ENCODE data around the gene SENP5. TPM values are rescaled to one million over a fixed set of nuclear protein-coding genes. Genes with fewer than 3 reads are reported as not detected.

SENP5 gene
- total RNA-seq, 3 donors from 2014 or later (not counting 1 experiment from before 2014, with no cell fraction given): 77.0 to 98.7 (median 78.0) TPM

DNA sequence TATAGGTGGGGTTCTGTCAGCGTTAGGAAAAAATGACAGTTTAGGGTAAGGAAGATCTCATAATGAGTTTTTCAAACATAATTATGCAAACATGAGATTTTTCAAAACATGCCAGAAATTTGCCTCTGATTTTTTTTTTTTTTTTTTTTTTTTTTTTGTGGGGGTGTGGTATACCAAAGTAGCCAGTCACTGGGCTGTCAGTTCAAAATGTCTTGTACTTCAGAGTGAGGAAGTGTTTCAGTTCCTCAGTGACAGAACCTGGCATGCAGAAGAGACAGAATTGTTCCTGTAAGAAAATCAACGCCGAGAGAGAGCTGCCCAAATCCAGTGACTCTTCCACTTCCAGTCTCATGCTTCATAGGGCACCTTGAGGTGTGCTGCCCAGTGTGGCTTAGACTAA is 64.9 kb downstream of the SENP5 start:
- 80% methylated on average over 2 of the region's 3 CpGs for WGBS (ENCODE audit: insufficient coverage)
- H3K9me3 Mint-ChIP-seq: no peaks in the 10 kb centered on the region
- Histone ChIP-seq H3K4me1 (ENCODE audit: control insufficient read depth, insufficient read depth, low read length) (no peaks in the 10 kb centered on the region), H3K4me3 (ENCODE audit: low read length) (no peak overlapping the region), H3K27ac (ENCODE audit: low read length) (peak overlapping the region; percentile 25), H3K9me3 (ENCODE audit: control insufficient read depth, insufficient read depth, low read length) (no peaks in the 10 kb centered on the region), H3K36me3 (ENCODE audit: control insufficient read depth, insufficient read depth, low read length) (peaks cover 66% of the 10 kb centered on the region), H3K27me3 (ENCODE audit: control insufficient read depth, insufficient read depth, low read length) (no peaks in the 10 kb centered on the region)
- no peak for ATAC-seq
- TF ChIP-seq, protein P1, sequence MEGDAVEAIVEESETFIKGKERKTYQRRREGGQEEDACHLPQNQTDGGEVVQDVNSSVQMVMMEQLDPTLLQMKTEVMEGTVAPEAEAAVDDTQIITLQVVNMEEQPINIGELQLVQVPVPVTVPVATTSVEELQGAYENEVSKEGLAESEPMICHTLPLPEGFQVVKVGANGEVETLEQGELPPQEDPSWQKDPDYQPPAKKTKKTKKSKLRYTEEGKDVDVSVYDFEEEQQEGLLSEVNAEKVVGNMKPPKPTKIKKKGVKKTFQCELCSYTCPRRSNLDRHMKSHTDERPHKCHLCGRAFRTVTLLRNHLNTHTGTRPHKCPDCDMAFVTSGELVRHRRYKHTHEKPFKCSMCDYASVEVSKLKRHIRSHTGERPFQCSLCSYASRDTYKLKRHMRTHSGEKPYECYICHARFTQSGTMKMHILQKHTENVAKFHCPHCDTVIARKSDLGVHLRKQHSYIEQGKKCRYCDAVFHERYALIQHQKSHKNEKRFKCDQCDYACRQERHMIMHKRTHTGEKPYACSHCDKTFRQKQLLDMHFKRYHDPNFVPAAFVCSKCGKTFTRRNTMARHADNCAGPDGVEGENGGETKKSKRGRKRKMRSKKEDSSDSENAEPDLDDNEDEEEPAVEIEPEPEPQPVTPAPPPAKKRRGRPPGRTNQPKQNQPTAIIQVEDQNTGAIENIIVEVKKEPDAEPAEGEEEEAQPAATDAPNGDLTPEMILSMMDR (IDR thresholded peaks at IDR 0.05): no peak
- intact Hi-C loops (cut with micrococcal nuclease): no loop called here
- H3K27ac Mint-ChIP-seq: no peak overlapping the region
- no peaks in the 10 kb centered on the region for H3K4me1 Mint-ChIP-seq
- no peak for DNase-seq
- H3K4me3 Mint-ChIP-seq: no peak overlapping the region
- H3K27me3 Mint-ChIP-seq (ENCODE audit: low read depth in 2 of 2): no peaks in the 10 kb centered on the region
- peaks cover 28% of the 10 kb centered on the region for H3K36me3 Mint-ChIP-seq

DNA sequence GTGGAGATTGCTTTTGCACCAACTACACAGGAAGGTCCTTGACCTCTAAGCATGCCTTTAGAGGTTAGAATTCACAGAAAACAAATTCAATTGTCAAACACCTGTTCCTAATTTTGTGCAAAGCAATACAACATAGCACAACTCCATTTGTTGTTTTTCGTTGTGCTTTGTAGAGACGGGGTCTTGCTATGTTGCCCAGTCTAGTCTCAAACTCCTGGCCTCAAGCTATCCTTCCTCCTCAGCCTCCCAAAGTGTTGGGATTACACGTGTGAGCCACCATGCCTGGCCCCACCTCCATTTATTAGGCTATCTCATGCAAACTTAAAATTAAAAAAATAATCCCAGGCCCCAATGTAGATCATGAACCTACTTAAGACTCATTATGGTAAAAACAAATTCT is 68.6 kb downstream of the SENP5 start:
- H3K4me3 ChIP-seq (ENCODE audit: low read length): no peak overlapping the region
- peaks cover 62% of the 10 kb centered on the region for H3K36me3 ChIP-seq (ENCODE audit: control insufficient read depth, insufficient read depth, low read length)
- no peak for DNase-seq
- no peak for ATAC-seq
- Mint-ChIP-seq H3K4me3 (no peak overlapping the region), H3K9me3 (no peaks in the 10 kb centered on the region), H3K27ac (peak overlapping the region; percentile 28 to 38), H3K36me3 (peaks cover 33% of the 10 kb centered on the region), H3K27me3 (ENCODE audit: low read depth in 2 of 2) (no peaks in the 10 kb centered on the region), H3K4me1 (peaks cover 3 to 18% of the 10 kb centered on the region in 2 donors)
- H3K9me3 ChIP-seq (ENCODE audit: control insufficient read depth, insufficient read depth, low read length): no peaks in the 10 kb centered on the region
- no peaks in the 10 kb centered on the region for H3K27me3 ChIP-seq (ENCODE audit: control insufficient read depth, insufficient read depth, low read length)
- no peak overlapping the region for H3K27ac ChIP-seq (ENCODE audit: low read length)
- intact Hi-C loops (cut with micrococcal nuclease): no loop called here
- 97% methylated on average over 3 of the region's 3 CpGs for WGBS (ENCODE audit: insufficient coverage)
- TF ChIP-seq, protein P1 (IDR thresholded peaks at IDR 0.05): no peak
- H3K4me1 ChIP-seq (ENCODE audit: control insufficient read depth, insufficient read depth, low read length): peaks cover 8% of the 10 kb centered on the region

DNA sequence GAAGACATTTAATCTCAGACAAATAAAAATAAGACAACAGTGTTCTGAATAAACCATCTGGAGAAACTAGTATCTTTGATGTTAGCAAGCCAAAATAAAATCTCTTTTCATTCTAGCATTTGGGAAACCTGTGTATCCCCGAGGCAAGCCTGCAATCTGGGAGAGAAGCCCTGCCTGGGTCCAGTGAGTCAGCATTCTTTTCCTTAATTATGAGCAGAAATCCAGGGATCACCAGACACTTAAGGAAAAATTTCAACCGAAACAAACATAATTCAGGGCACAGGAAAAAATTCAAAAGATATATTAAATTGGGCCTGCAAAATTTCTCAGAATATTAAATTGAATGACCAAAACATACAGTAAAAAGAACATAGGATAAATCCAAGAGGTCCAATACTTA is 70.4 kb downstream of the SENP5 start:
- Histone ChIP-seq H3K27ac (ENCODE audit: low read length) (no peak overlapping the region), H3K27me3 (ENCODE audit: control insufficient read depth, insufficient read depth, low read length) (no peaks in the 10 kb centered on the region), H3K36me3 (ENCODE audit: control insufficient read depth, insufficient read depth, low read length) (peaks cover 52% of the 10 kb centered on the region), H3K4me3 (ENCODE audit: low read length) (no peak overlapping the region), H3K9me3 (ENCODE audit: control insufficient read depth, insufficient read depth, low read length) (no peaks in the 10 kb centered on the region), H3K4me1 (ENCODE audit: control insufficient read depth, insufficient read depth, low read length) (peaks cover 17% of the 10 kb centered on the region)
- DNase-seq (no peak), ATAC-seq (no peak)
- H3K27ac Mint-ChIP-seq: peak overlapping the region in 1 of 2 donors; percentile 41
- H3K36me3 Mint-ChIP-seq: peaks cover 33% of the 10 kb centered on the region
- peaks cover 19 to 32% of the 10 kb centered on the region in 2 donors for H3K4me1 Mint-ChIP-seq
- H3K27me3 Mint-ChIP-seq (ENCODE audit: low read depth in 2 of 2): no peaks in the 10 kb centered on the region
- no peak overlapping the region for H3K4me3 Mint-ChIP-seq
- WGBS (ENCODE audit: insufficient coverage): 98% methylated on average over 2 of the region's 2 CpGs
- no peaks in the 10 kb centered on the region for H3K9me3 Mint-ChIP-seq
- TF ChIP-seq, protein P1 (IDR thresholded peaks at IDR 0.05): no peak
- intact Hi-C loops (cut with micrococcal nuclease): no loop called here

DNA sequence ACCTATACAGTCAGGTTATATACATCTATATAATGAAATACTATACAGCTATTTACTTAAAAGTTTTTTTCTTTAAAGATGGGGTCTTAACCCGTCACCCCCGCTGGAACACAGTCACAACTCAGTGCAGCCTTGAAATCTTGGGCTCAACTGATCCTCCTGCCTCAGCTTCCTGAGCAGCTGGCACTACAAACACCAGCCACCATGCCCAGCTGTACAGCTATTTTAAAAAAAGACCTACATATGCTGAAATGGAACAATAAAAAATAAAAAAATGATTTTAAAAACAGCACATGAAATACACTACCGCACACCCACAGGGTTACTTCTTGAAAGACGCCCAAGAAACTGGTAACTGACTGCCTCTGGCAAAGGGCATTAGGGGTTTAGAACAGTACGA is 70.9 kb downstream of the SENP5 start:
- no peaks in the 10 kb centered on the region for H3K27me3 Mint-ChIP-seq (ENCODE audit: low read depth in 2 of 2)
- no peaks in the 10 kb centered on the region for H3K9me3 Mint-ChIP-seq
- ATAC-seq (no peak), DNase-seq (no peak)
- peak overlapping the region; percentile 5 to 98 for H3K27ac Mint-ChIP-seq
- Histone ChIP-seq H3K27ac (ENCODE audit: low read length) (no peak overlapping the region), H3K4me3 (ENCODE audit: low read length) (no peak overlapping the region), H3K4me1 (ENCODE audit: control insufficient read depth, insufficient read depth, low read length) (peaks cover 22% of the 10 kb centered on the region), H3K27me3 (ENCODE audit: control insufficient read depth, insufficient read depth, low read length) (no peaks in the 10 kb centered on the region), H3K36me3 (ENCODE audit: control insufficient read depth, insufficient read depth, low read length) (peaks cover 49% of the 10 kb centered on the region), H3K9me3 (ENCODE audit: control insufficient read depth, insufficient read depth, low read length) (no peaks in the 10 kb centered on the region)
- 88% methylated on average over 5 of the region's 5 CpGs for WGBS (ENCODE audit: insufficient coverage)
- intact Hi-C loops (cut with micrococcal nuclease): no loop called here
- TF ChIP-seq, protein P1 (IDR thresholded peaks at IDR 0.05): no peak
- no peak overlapping the region for H3K4me3 Mint-ChIP-seq
- peaks cover 33% of the 10 kb centered on the region for H3K36me3 Mint-ChIP-seq
- H3K4me1 Mint-ChIP-seq: peaks cover 24 to 37% of the 10 kb centered on the region in 2 donors

Measured in natural killer cell (primary cell).